Measurements from ENCODE around the gene DGKA. TPM values are rescaled to one million over a fixed set of nuclear protein-coding genes. Genes with fewer than 3 reads are reported as not detected.

DGKA gene
- total RNA-seq, 4 donors from 2014 or later: 16.1 to 59.5 (median 23.3) TPM

GRCh38 chr12:55933169-55933798 lies 2.3 kb downstream of the DGKA start:
- TF ChIP-seq CTCF (IDR thresholded peaks at IDR 0.05; ENCODE audit: low read depth): no peak

GRCh38 chr12:55933799-55934742 lies 3.1 kb downstream of the DGKA start:
- no peak for TF ChIP-seq CTCF (IDR thresholded peaks at IDR 0.05; ENCODE audit: low read depth)

GRCh38 chr12:55934773-55935172 lies 3.8 kb downstream of the DGKA start:
- no peak for TF ChIP-seq CTCF (IDR thresholded peaks at IDR 0.05; ENCODE audit: low read depth)

GRCh38 chr12:55935738-55936151 lies 4.8 kb downstream of the DGKA start:
- TF ChIP-seq CTCF (IDR thresholded peaks at IDR 0.05; ENCODE audit: low read depth): no peak

- no peak for TF ChIP-seq CTCF (IDR thresholded peaks at IDR 0.05; ENCODE audit: low read depth)
These were observed 7.0 kb downstream of the DGKA start for GRCh38 chr12:55937981-55938380.

GRCh38 chr12:55938826-55939501 lies 8.0 kb downstream of the DGKA start:
- TF ChIP-seq CTCF (IDR thresholded peaks at IDR 0.05; ENCODE audit: low read depth): no peak
